H1 (cell line): ENCODE results near the gene OLFM2. TPM values are rescaled to one million over a fixed set of nuclear protein-coding genes. Genes with fewer than 3 reads are reported as not detected.

Experiments used
- GTF2F1 ChIP-seq: IDR thresholded peaks from 2 replicates; pipeline ENCODE4 v1.6.1; 2012; ENCODE audit warnings: low read depth, low read length, improper control_type of control experiment, borderline replicate concordance
- KDM1A ChIP-seq: fragments of 200-600, 300-600 bp; sonication (generic); IDR thresholded peaks from 2 replicates; pipeline ENCODE4 v1.7.1; 2016; ENCODE audit warnings: mild to moderate bottlenecking, low read length, borderline replicate concordance
- MAX ChIP-seq: IDR thresholded peaks from 2 replicates; pipeline ENCODE4 v1.6.1; 2012; ENCODE audit warnings: inconsistent platforms
- NANOG ChIP-seq: IDR thresholded peaks from 2 replicates; pipeline ENCODE4 v1.6.1; 2011; ENCODE audit warnings: low read length, low read depth, mild to moderate bottlenecking, inconsistent platforms; ENCODE audit not compliant: insufficient read depth, poor library complexity, severe bottlenecking
- NRF1 ChIP-seq: IDR thresholded peaks from 2 replicates; pipeline ENCODE4 v1.6.1; 2011; ENCODE audit warnings: mild to moderate bottlenecking, low read depth, low read length, improper control_type of control experiment
- polyA plus RNA-seq, 7 experiments: library from polyadenylated mRNA; depleted of rRNA in 3 of 7; stranded (reverse) in 5 of 7; unstranded in 2 of 7; fragments of >200 nt in 5 of 7; fragments of 200-250 nt in 2 of 7; gene quantifications; 1 replicate in 5 of 7; 2 replicates in 1 of 7; 4 replicates in 1 of 7; pipeline versions ENCODE4 v1.2.1 to v1.2.3, GENCODE V29; 2011 to 2013; ENCODE audit warnings: missing spikeins in 2 of 7, mixed read lengths in 2 of 7
- total RNA-seq: library from RNA; stranded (reverse); fragmentation: NEBNext Ultra II Directional; extraction: Animal tissue kit (Norgen Biotek cat#: 25700); gene quantifications from 2 replicates; pipeline ENCODE4 v1.2.1, GENCODE V29; 2021

OLFM2 gene
- total and polyA plus RNA-seq, 2 of the 8 experiments (the other 6 are each of a cell fraction or from before 2014, with no cell fraction given), result 68.2 to 151 TPM

GRCh38 chr19:9940778-9941177, 4.5 kb upstream of the OLFM2 start (continued):
- TF ChIP-seq NANOG, result no peak
- TF ChIP-seq MAX, result no peak
- no peak for TF ChIP-seq NRF1
- TF ChIP-seq GTF2F1, result no peak
- TF ChIP-seq KDM1A, result no peak
